HepG2 (cell line): ENCODE measurements around the gene FNDC3B. TPM values are rescaled to one million over a fixed set of nuclear protein-coding genes. Genes with fewer than 3 reads are reported as not detected.

Source experiments
- AKAP8 ChIP-seq: sonication (generic); formaldehyde crosslinking; IDR thresholded peaks from 2 replicates; pipeline ENCODE4 v1.5.1; 2020; ENCODE audit warnings: mild to moderate bottlenecking, missing genetic modification reagents
- HNRNPH1 ChIP-seq: fragments of 200-400 bp; formaldehyde crosslinking; optimal IDR thresholded peaks from 2 replicates; pipeline ENCODE3; 2017; ENCODE audit warnings: mild to moderate bottlenecking, low read depth, low read length
- MLLT10 ChIP-seq: sonication (generic); formaldehyde crosslinking; IDR thresholded peaks from 2 replicates; pipeline ENCODE4 v1.4.0; 2020; ENCODE audit warnings: missing genetic modification reagents
- MXD3 ChIP-seq: IDR thresholded peaks from 2 replicates; pipeline ENCODE4 v1.6.1; 2016; ENCODE audit warnings: mild to moderate bottlenecking, missing biosample characterization, missing genetic modification reagents
- NCOA1 ChIP-seq: sonication (generic); formaldehyde crosslinking; IDR thresholded peaks from 2 replicates; pipeline ENCODE4 v1.9.0; 2021; ENCODE audit warnings: missing genetic modification reagents
- PAX8 ChIP-seq: sonication (generic); formaldehyde crosslinking; IDR thresholded peaks from 2 replicates; pipeline ENCODE4 v1.8.0; 2022; ENCODE audit warnings: mild to moderate bottlenecking, missing genetic modification reagents, borderline replicate concordance
- PHF20 ChIP-seq: sonication (generic); formaldehyde crosslinking; IDR thresholded peaks from 2 replicates; pipeline ENCODE4 v1.5.0; 2020; ENCODE audit warnings: mild to moderate bottlenecking, missing genetic modification reagents
- RAD21 ChIP-seq: fragments of 450-650 bp; formaldehyde crosslinking; IDR thresholded peaks from 2 replicates; pipeline ENCODE4 v1.5.0; 2020; ENCODE audit warnings: mild to moderate bottlenecking
- RBM22 ChIP-seq: fragments of 200-400 bp; formaldehyde crosslinking; optimal IDR thresholded peaks from 2 replicates; pipeline ENCODE3; 2017; ENCODE audit warnings: mild to moderate bottlenecking, low read length, moderate library complexity
- SATB2 ChIP-seq: sonication (generic); formaldehyde crosslinking; IDR thresholded peaks from 2 replicates; pipeline ENCODE4 v1.5.0; 2020; ENCODE audit warnings: missing genetic modification reagents
- SMYD3 ChIP-seq: sonication (generic); formaldehyde crosslinking; IDR thresholded peaks from 2 replicates; pipeline ENCODE4 v1.8.1; 2023; ENCODE audit warnings: mild to moderate bottlenecking, missing genetic modification reagents
- XBP1 ChIP-seq: sonication (generic); formaldehyde crosslinking; IDR thresholded peaks from 2 replicates; pipeline ENCODE4 v1.5.0; 2020; ENCODE audit warnings: missing genetic modification reagents
- ZBTB8A ChIP-seq: sonication (generic); formaldehyde crosslinking; IDR thresholded peaks from 2 replicates; pipeline ENCODE4 v1.4.0; 2020; ENCODE audit warnings: mild to moderate bottlenecking, low read depth, missing genetic modification reagents, borderline replicate concordance
- polyA plus RNA-seq, 8 experiments: library from polyadenylated mRNA; depleted of rRNA in 3 of 8; stranded (reverse) in 7 of 8; unstranded in 1 of 8; fragments of >200 nt; fragmentation: Illumina TruSeq in 4 of 8; extraction: Trizol in 4 of 8; gene quantifications; 2 replicates each; pipeline versions ENCODE4 v1.2.1 to v1.2.3, GENCODE V29; 2011 to 2016; ENCODE audit warnings: low read depth in 4 of 8, missing spikeins in 1 of 8, mixed read lengths in 1 of 8; ENCODE audit not compliant: insufficient read depth in 1 of 8
- total RNA-seq, 5 experiments: library from RNA; depleted of rRNA; stranded (reverse); fragments of >200 nt; fragmentation: Illumina TruSeq; extraction: Trizol; gene quantifications; 2 replicates each; pipeline ENCODE4 v1.2.3, GENCODE V29; 2016; ENCODE audit warnings: low read depth in 1 of 5
- TF ChIP-seq, protein P1 (sequence below): sonication (generic); formaldehyde crosslinking; IDR thresholded peaks from 2 replicates; pipeline ENCODE4 v1.8.1; 2023; ENCODE audit warnings: missing genetic modification reagents, mild to moderate bottlenecking, borderline replicate concordance
- TF ChIP-seq, protein P2 (sequence below): sonication (generic); formaldehyde crosslinking; conservative IDR thresholded peaks from 2 replicates; pipeline ENCODE4 v1.8.0; 2022; ENCODE audit warnings: low read depth, missing genetic modification reagents
- TF ChIP-seq, protein P3 (sequence below): sonication (generic); formaldehyde crosslinking; IDR thresholded peaks from 2 replicates; pipeline ENCODE4 v1.5.1; 2020; ENCODE audit warnings: mild to moderate bottlenecking, missing genetic modification reagents, borderline replicate concordance

Gene FNDC3B
- total and polyA plus RNA-seq, 2 of the 13 experiments (the other 11 are each of a cell fraction or from before 2014, with no cell fraction given): 74.8 to 103 TPM

- TF ChIP-seq MLLT10 (CRISPR knock-in tag) (no peak), XBP1 (no peak), NCOA1 (CRISPR knock-in tag) (no peak), RAD21 (CRISPR knock-in tag) (no peak), SMYD3 (no peak), PAX8 (CRISPR knock-in tag) (no peak), PHF20 (no peak), HNRNPH1 (no peak), SATB2 (no peak), RBM22 (peak; percentile 93), AKAP8 (CRISPR knock-in tag) (0 out of 2 replicates have a peak, but pooled peaks have one; percentile 27), MXD3 (CRISPR knock-in tag) (no peak), ZBTB8A (CRISPR knock-in tag) (no peak)
- TF ChIP-seq, protein P1, sequence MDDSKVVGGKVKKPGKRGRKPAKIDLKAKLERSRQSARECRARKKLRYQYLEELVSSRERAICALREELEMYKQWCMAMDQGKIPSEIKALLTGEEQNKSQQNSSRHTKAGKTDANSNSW (CRISPR knock-in tag): no peak
- TF ChIP-seq, protein P2, sequence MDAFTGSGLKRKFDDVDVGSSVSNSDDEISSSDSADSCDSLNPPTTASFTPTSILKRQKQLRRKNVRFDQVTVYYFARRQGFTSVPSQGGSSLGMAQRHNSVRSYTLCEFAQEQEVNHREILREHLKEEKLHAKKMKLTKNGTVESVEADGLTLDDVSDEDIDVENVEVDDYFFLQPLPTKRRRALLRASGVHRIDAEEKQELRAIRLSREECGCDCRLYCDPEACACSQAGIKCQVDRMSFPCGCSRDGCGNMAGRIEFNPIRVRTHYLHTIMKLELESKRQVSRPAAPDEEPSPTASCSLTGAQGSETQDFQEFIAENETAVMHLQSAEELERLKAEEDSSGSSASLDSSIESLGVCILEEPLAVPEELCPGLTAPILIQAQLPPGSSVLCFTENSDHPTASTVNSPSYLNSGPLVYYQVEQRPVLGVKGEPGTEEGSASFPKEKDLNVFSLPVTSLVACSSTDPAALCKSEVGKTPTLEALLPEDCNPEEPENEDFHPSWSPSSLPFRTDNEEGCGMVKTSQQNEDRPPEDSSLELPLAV (CRISPR knock-in tag): no peak
- TF ChIP-seq, protein P3, sequence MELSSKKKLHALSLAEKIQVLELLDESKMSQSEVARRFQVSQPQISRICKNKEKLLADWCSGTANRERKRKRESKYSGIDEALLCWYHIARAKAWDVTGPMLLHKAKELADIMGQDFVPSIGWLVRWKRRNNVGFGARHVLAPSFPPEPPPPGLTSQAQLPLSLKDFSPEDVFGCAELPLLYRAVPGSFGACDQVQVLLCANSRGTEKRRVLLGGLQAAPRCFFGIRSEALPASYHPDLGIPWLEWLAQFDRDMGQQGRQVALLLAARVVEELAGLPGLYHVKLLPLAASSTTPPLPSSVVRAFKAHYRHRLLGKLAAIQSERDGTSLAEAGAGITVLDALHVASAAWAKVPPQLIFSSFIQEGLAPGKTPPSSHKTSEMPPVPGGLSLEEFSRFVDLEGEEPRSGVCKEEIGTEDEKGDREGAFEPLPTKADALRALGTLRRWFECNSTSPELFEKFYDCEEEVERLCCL (CRISPR knock-in tag): no peak
Measured at GRCh38 chr3:172153335-172153861, 114.0 kb downstream of the FNDC3B start (continued).
